ENCODE data around the gene ADAR. TPM values are rescaled to one million over a fixed set of nuclear protein-coding genes. Genes with fewer than 3 reads are reported as not detected.

ADAR gene
- total and polyA plus RNA-seq, 2 of the 4 experiments (the other 2 are of a cell fraction): 70.9 to 131 TPM

GRCh38 chr1:154616659-154617345 is 8.8 kb upstream of the ADAR start:
- H4K8ac ChIP-seq (ENCODE audit: low read depth in 2 of 2, low read length in 2 of 2): no peak overlapping the region
- no peaks in the 10 kb centered on the region for H3K27me3 ChIP-seq (ENCODE audit: control insufficient read depth, insufficient read depth, low read length)
- ChIA-PET CTCF (no interaction called here), POLR2A (ENCODE audit: unreplicated experiment) (no interaction called here)
- H2BK120ac ChIP-seq (ENCODE audit: low read depth, low read length): no peak overlapping the region
- dilution Hi-C loops (cut with HindIII; ENCODE audit: low sequenced_read_pairs, unreplicated experiment): no loop called here
- H3K23ac ChIP-seq (ENCODE audit: low read depth, low read length): no peak overlapping the region
- peaks cover under 1% of the 10 kb centered on the region; the same call in 1 of the 2 replicates for H3K36me3 ChIP-seq (ENCODE audit: control insufficient read depth, insufficient read depth, low read length)
- H3K9ac ChIP-seq (ENCODE audit: low read depth, low read length): no peak overlapping the region
- TF ChIP-seq POLR2A (IDR thresholded peaks at IDR 0.05; ENCODE audit: low read depth, low read length) (no peak), RCOR1 (IDR thresholded peaks at IDR 0.05; ENCODE audit: insufficient replicate concordance, low read length) (no peak), NFE2L2 (IDR thresholded peaks at IDR 0.05; ENCODE audit: low read depth, low read length) (no peak), RAD21 (IDR thresholded peaks at IDR 0.05; ENCODE audit: low read length) (no peak), CHD1 (IDR thresholded peaks at IDR 0.05; ENCODE audit: low read depth, low read length) (no peak), BHLHE40 (IDR thresholded peaks at IDR 0.05; ENCODE audit: low read depth, low read length) (no peak), USF2 (IDR thresholded peaks at IDR 0.05; ENCODE audit: low read depth, low read length) (no peak), MXI1 (IDR thresholded peaks at IDR 0.05; ENCODE audit: borderline replicate concordance, low read depth, low read length) (no peak), MAFK (IDR thresholded peaks at IDR 0.05; ENCODE audit: low read depth, low read length) (no peak), SMC3 (IDR thresholded peaks at IDR 0.05; ENCODE audit: low read depth, low read length) (no peak), RFX5 (IDR thresholded peaks at IDR 0.05; ENCODE audit: low read depth, low read length) (no peak), FOS (IDR thresholded peaks at IDR 0.05; ENCODE audit: low read depth, low read length) (no peak)
- H3K4me2 ChIP-seq (ENCODE audit: low read depth, low read length): no peak overlapping the region
- BruUV-seq (replicated peaks): no TSS peak
- 100% methylated on average over 2 of the region's 5 CpGs; no CpG with 5 or more reads in 1 of the 2 experiments for WGBS, 2 experiments (ENCODE audit: extremely low coverage in 2 of 2, insufficient read length in 1 of 2)
- H4K91ac ChIP-seq (ENCODE audit: insufficient read depth, low read depth, low read length): no peak overlapping the region
- H3K4me1 ChIP-seq (ENCODE audit: control insufficient read depth, insufficient read depth, low read length): no peaks in the 10 kb centered on the region; the same call in 1 of the 2 replicates
- no peak overlapping the region for H2AFZ ChIP-seq (replicated peaks; ENCODE audit: low read length, poor library complexity)
- no peaks in the 10 kb centered on the region for H3K9me3 ChIP-seq (ENCODE audit: control insufficient read depth, insufficient read depth, low read length)
- DNase-seq (peak; percentile 36), ATAC-seq (ENCODE audit: low read depth) (no peak)
- no peak overlapping the region for H4K5ac ChIP-seq (ENCODE audit: low read depth, low read length)
- no peak overlapping the region for H2BK20ac ChIP-seq (ENCODE audit: low read depth, low read length)
- H3K18ac ChIP-seq (ENCODE audit: low read depth, low read length): no peak overlapping the region
- H3K4me3 ChIP-seq (ENCODE audit: insufficient read depth, low read depth, low read length): no peak overlapping the region
- H2AK9ac ChIP-seq (replicated peaks; ENCODE audit: low read depth, low read length, poor library complexity): no peak overlapping the region
- H2BK15ac ChIP-seq (ENCODE audit: low read depth, low read length): no peak overlapping the region
- H4K20me1 ChIP-seq (ENCODE audit: insufficient read depth, low read length): peaks cover 60% of the 10 kb centered on the region
- no peak overlapping the region for H3K14ac ChIP-seq (replicated peaks; ENCODE audit: low read depth, low read length)
- no peak overlapping the region for H3K27ac ChIP-seq (ENCODE audit: insufficient read depth, low read length)
- in situ Hi-C loops (cut with MboI; ENCODE audit: low sequenced_read_pairs): no loop called here
- peaks cover 31 to 66% of the 10 kb centered on the region in 2 experiments for H3K79me1 ChIP-seq (ENCODE audit: low read depth in 1 of 2, low read length in 2 of 2)
- peaks cover 6% of the 10 kb centered on the region for H3K9me1 ChIP-seq (ENCODE audit: insufficient read depth, low read length)
- intact Hi-C loops (cut with micrococcal nuclease): no loop called here
- H2BK5ac ChIP-seq (ENCODE audit: low read depth, low read length, poor library complexity, severe bottlenecking): no peak overlapping the region
- no peak overlapping the region for H3K4ac ChIP-seq (ENCODE audit: low read depth, low read length)
- no peak overlapping the region for H2AK5ac ChIP-seq (ENCODE audit: low read depth, low read length)
- no peak overlapping the region for H3K56ac ChIP-seq (ENCODE audit: extremely low read depth, insufficient read depth, low read length)
